D341Med (cell line): ENCODE data around the gene GRXCR1.

ENCODE experiments used
- DNase-seq: peaks from one replicate; pipeline ENCODE4 v3.0.0; 2012; ENCODE audit warnings: low spot score

GRXCR1 gene

DNA sequence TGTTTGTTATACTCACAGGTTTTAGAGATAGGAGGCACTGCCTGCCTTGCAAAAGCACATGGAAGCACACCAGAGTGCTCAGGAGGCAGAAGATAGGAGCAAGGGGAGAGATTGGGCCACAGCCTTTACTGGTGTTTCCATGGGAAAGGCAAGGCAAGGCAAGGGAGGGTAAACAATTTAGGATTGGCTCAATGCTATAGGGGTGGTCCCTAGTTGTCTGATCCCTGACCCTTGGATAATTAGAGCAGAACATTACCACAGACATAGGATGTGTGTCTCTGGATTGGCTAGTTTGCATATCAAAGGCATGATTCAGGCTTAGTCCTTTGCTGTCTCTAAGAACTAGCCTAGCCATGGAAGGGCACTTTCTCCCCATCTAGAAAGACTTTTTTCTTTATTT is 36.1 kb downstream of the GRXCR1 start:
- no peak for DNase-seq

DNA sequence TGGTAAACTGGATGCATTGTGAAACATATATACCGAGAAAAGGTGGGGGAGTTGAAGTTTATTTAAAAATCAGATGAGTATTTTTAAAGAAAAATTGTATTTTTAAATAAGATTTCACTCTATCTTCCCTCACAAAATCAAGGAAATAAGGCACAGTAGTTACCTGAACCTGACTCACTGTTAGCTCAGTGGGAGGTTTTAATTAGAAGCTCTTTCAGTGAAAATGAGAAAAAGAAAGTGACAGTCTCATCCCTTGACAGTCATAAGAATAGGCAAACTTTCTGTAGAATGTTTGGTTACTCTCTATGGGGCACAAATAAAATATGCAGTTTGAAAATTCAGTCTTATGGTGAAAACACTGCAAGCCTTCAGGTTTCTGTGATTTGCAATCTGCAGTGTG is 49.7 kb downstream of the GRXCR1 start:
- DNase-seq: no peak

DNA sequence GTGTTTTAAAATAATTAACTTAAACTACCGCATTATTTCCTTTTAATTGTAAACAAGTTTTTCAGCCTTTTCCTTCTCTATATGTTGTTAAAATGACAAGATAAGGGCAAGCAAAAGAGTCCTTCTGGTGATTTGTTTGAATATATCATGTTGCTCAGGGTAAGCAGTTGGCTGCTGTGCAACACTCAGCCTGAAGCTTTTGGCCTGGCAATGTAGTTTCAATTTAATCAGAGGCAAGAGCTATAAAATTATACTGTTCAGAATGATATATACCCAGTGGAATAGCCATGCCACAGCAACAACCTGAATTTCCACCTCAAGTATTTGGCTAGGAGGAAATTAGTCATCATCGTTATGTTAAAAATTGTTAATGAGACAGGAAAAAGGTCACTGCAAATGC is 53.4 kb downstream of the GRXCR1 start:
- no peak for DNase-seq

DNA sequence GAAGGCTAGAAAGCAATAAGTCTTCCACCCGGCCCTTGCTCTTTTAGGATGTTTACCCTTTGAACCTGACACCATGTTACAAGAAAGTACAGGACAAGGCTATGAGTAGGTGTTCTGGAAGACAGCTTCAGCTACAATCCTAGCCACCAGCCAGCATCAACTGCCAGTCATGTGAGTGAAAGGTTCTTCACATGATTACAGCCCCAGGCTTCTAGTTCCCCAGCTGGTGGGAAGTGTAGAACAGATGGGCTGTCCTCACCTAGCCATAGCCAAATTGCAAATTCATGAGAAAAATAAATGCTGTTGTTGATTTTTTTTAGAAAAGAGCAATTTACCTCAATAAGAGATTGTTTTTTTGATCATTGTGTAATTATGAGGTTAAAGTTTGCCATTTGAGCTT is 60.8 kb downstream of the GRXCR1 start:
- no peak for DNase-seq

DNA sequence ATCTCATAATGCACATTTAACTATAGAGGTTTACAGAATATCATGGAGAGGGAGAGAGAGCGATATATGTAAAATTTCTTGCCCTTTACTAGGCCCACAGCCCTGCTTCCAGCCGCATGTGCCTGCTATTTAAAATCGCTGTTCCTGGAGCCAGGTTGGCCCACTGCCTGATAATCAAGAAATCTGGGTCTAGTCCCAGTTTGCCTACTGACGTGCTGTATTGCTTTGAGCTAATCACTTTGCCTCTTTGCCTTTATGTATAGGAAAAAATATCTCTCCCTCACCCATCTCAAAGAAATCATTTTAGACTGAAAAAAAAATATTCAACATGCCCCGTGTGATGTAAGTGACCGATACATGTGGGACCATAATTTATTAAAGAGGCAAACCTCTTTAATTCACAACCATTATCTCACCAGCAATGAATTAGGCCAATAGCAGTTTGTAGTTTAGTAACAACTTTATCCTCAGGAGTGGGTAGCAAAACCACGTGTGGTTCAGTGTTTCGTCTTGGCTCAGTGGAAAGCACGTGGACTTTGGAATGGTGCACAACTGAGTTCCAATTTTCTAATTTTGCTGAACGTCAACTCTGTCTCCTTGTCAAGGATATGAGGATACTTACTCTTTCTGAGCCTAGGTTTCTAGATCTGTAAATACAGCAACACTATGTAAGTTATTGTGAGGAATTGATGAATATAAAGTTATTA is 62.6 kb downstream of the GRXCR1 start:
- no peak for DNase-seq

DNA sequence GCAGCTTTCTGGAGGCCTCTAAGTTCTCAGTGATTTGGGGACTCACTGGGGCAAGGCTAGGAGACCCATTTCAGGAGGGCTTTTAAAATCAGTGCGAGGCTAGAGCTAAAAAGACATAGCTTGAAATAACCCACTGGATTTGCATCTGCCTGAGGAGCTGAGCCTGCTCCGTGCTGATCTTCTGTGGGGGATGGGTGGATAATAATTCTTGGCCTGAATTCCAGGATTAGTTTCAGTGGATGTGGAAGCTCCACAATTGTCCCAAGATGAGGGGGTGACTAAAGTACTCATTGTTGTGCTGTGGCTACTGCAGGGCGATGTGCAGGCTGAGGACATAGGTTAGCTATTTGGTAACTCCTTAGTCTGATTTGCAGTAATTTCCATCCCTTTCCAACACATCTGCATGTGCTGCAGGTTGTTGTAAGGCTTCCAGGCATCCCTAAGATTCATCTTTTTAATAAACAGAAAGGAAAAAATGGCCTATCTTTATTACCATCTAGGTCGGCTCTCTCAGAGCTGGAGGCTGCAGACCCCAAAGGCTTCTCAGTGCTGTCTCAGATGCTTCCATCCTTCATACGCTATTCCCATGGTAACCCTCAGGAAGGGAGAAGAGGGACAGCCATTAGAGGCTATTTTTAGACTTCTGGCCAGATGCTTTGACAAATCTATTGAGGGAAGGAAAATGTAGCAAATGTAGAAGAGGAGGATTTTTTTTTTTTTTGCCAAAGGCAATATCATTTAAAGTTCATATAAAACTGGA is 63.4 kb downstream of the GRXCR1 start:
- no peak for DNase-seq

DNA sequence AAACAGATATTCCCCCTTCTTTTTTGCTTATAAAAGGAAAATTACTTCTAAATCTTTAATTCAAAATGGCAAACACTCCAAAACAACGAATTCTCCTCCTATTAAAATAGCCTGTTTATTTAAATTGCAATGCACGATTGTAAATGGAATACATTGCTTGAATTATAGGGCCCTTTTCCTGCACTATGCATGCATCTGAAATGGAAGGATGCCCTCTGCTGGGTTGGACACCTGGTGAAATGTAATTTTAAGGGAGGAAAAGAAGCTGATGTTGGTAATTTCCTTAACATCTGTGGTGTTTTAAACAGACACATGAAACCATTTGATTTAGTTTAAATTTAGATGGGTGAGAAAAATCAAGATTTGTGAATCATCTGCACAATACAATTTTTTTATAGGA is 72.8 kb downstream of the GRXCR1 start:
- peak; percentile 48 for DNase-seq

DNA sequence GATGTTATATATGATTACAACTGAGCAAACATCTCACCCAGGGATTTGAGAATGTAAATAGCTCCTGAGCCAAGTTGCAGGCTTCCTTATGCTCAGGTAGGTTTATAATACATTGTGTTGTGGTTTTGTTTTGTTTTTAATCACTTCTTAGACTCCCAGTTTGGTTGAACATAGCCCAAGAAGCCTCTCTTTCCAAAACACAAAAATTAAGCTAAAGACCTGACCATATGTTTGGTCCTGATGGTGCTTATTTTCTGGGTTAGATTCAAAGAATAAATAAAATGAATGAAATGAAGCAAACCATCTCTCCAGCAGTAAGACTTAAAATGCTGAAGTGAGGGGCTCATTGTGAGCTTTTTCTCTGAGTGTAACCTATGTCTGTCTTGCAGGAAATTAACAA is 93.5 kb downstream of the GRXCR1 start:
- no peak for DNase-seq

DNA sequence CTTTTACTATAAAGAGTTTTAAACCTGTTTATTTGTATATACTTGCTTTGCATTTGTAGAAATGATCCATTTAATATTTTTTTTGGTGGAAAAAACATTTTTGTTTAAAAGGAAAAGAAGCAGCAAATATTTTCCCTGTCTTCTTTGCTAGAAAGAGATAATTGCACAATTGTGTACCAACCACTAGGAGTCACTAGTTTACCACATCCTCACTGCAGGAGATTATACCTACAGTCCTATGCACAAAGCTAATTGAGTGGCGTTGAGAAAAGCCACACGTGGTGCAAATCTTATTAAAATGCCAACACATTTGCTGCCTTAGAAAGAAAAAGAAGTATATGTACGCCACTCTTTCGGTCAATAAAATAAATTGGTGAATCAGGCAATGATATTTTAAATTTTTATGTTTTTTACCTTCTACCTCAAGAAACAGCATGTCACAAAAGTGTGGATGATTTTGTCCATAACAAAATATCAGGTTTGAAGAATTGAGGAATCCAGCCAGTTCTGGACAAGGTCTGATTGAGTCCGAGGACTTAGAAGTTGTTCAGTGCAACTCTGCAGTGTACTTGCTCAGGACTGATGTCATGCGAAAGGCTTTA is 102.9 kb downstream of the GRXCR1 start:
- peak; percentile 63 for DNase-seq

DNA sequence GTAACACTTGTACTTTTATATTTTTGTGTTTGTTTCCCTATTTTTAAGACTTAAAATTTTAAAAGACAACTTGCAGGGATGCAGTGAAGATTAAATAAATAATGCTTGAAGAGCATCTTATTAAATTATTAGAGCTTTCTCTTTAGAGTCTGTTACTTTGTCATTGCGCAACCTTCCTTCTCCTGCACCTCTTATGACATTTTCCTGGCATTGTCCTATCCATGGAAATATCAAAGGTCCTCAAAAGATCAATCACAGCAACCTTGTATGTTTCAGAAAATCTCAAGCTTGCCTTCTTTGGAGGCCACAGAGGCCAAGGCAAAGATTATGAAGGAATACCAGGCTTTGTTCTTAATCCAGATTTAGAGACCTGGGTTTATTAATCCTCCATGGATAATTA is 116.3 kb downstream of the GRXCR1 start:
- no peak for DNase-seq

DNA sequence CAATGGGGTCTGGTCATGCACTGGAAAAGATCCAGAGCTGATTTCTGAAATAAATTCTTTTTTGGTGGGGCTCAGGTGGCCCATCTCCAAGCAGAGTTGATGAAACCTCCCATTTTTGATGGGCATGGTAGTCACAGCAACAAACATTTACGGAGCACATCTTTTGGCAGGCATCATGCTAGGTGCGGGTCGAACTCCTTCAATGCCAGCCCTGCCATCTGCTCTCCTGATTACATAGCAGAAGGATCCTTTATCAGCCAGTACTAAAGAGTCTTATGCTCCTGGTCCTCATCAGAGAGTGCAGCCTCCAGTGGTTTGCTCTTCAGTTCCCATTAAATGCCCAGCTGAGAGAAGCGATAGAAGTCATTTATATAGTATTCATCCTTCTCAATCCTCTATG is 121.7 kb downstream of the GRXCR1 start:
- DNase-seq: no peak

DNA sequence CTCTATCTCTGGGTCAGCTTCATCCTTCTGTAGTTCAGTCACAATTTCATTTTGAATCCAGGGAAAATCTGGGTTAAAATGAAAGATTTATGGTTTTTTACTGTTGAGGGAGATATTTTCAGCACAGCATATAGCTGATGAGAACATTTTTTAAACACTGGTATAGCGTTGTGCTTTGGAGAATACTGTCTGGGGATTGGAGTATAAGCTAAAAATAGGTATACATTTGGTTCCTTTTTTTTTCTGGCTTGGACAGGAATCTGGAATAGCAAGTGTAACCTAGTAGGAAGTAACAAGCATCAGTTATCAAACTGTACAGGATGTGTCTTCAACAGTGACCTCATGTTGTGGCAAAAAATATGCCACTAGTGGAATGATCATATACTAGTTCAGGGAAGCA is 149.1 kb downstream of the GRXCR1 start:
- DNase-seq: no peak

DNA sequence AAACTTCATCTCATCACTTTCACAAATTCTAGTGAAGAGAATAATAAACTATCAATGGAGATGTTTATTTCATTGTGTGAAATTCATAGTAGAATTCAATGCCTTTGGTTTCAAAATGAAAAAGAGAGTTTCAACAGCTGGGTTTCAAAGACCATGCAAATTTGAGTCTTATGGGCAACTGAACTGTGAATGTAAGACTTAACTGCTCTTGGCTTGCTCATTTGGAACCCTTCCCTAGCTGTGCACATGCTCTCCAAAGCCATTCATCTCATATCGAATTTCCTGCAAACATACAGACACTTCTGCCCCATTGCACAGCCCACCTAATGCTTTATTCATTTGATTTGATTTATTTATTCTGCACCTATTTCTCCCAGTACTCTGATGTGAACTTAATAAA is 154.5 kb downstream of the GRXCR1 start:
- DNase-seq: no peak

DNA sequence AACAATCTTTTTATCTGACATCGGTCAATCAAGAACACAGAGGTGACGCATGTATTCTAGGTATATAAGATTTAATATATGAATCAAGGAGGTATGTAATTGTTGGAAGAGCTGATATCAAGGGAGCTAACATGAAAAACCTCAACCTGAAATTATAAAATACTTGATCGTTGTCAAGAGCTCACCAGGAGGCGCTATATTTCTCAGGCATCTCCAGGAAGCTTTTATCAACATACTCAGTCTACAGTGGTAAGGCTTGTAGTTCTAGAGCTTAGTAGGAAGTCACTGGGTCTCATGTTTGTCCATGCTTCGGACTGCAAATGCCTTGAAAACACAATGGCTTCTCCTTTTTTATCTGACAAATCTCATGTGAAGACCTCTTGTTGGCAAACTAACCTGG is 156.1 kb downstream of the GRXCR1 start:
- no peak for DNase-seq

DNA sequence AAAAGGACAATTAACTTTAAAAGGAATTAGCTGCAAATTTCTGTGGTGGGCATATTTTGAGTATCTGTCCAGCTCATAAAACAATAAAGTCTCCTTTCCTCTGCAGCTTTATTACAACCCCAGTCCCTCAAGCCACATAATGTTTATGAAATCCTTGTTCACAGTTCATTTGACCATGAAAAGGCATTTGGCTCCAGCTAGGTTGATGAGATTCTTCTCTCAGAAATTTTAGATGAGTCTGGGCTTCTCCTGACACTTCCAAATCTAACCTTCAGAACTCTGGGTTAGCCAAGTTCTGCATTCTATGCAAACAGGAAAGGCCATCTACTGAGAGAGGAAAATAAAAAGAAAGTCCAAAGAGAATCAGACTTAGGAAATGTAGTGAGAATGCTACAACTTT is 156.8 kb downstream of the GRXCR1 start:
- no peak for DNase-seq

DNA sequence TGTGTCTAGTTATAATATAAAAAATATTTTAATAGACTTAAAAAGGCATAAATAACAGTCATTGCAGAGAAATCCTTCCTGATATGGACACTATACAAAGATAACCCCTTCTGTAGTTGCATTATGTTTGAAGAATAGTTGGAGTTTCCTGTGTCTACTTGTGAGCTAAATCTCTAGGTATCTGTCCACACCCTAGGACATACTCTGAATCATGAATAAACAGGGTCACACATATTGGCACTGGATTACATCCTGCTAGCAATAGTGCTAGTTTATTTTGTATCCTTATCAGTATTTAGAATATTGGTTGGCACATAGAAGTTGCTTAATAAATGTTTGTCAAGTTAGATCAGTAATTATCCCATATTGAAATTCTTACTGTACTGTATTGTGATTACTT is 173.9 kb downstream of the GRXCR1 start:
- no peak for DNase-seq

DNA sequence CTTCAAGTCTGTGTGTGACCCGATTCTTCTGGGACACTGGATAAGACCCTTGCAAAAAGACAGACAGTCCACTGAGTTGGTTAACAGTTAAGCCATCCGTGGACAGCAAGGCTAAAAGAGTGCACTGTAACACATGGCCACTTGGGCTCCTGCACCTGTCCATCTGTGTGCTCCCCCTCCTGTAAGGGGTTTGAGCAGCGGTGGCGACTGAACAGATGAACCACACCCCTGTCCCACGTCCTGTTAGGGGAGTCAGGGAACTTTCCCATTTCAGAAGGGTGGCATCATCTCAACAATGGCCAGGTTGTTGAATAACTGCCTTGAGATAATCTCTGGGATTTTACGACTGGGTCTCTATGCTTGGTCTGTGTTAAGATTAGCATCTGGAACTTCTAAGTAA is 178.6 kb downstream of the GRXCR1 start:
- DNase-seq: no peak
